Astrocyte (in vitro differentiated cells and primary cell): ENCODE data around the gene GRK3.

Experiments used
- EZH2 ChIP-seq: IDR thresholded peaks from 2 replicates; pipeline ENCODE4 v1.6.1; 2012; ENCODE audit warnings: mild to moderate bottlenecking, low read length, inconsistent platforms; ENCODE audit not compliant: insufficient read depth
- TF ChIP-seq, protein P1 (sequence below): IDR thresholded peaks from 2 replicates; pipeline ENCODE4 v1.5.1; 2011; ENCODE audit warnings: low read depth, mild to moderate bottlenecking, inconsistent platforms, low read length, moderate library complexity; ENCODE audit not compliant: insufficient read depth

DNA sequence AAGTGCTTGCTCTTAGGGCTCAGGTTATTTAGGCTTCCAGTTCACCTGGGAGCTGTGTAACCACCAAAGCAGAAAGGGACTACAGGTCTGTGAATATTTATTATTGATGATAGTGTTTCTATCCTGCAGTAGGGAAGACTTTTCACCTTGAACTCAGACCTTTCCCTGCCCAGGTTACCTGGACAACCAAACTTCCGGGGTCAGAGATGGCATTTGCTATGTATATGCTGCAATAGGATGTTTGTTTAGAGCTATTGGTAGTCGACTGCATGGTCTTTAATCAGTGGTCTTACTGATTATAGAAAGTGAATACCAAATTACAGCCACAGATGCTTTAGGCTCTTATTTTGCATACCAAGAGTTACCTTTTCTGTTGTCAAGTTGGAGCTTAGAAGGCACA, 94.9 kb downstream of the GRK3 start:
- TF ChIP-seq, protein P1, sequence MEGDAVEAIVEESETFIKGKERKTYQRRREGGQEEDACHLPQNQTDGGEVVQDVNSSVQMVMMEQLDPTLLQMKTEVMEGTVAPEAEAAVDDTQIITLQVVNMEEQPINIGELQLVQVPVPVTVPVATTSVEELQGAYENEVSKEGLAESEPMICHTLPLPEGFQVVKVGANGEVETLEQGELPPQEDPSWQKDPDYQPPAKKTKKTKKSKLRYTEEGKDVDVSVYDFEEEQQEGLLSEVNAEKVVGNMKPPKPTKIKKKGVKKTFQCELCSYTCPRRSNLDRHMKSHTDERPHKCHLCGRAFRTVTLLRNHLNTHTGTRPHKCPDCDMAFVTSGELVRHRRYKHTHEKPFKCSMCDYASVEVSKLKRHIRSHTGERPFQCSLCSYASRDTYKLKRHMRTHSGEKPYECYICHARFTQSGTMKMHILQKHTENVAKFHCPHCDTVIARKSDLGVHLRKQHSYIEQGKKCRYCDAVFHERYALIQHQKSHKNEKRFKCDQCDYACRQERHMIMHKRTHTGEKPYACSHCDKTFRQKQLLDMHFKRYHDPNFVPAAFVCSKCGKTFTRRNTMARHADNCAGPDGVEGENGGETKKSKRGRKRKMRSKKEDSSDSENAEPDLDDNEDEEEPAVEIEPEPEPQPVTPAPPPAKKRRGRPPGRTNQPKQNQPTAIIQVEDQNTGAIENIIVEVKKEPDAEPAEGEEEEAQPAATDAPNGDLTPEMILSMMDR = no peak
- TF ChIP-seq EZH2 = no peak
